HT1080 (cell line): ENCODE results near the gene TOP3B. TPM values are rescaled to one million over a fixed set of nuclear protein-coding genes. Genes with fewer than 3 reads are reported as not detected.

ENCODE experiments used
- DNase-seq: peaks from one replicate; pipeline ENCODE4 v3.0.0-alpha.2; 2015; ENCODE audit warnings: low read depth
- total RNA-seq: library from RNA; depleted of rRNA; stranded (reverse); fragments of >200 nt; shearing (Covaris generic); gene quantifications from 2 replicates; pipeline ENCODE4 v1.2.3, GENCODE V29; 2014

Gene TOP3B
- total RNA-seq, 1 experiment from 2014 or later = 48.9 TPM

DNA sequence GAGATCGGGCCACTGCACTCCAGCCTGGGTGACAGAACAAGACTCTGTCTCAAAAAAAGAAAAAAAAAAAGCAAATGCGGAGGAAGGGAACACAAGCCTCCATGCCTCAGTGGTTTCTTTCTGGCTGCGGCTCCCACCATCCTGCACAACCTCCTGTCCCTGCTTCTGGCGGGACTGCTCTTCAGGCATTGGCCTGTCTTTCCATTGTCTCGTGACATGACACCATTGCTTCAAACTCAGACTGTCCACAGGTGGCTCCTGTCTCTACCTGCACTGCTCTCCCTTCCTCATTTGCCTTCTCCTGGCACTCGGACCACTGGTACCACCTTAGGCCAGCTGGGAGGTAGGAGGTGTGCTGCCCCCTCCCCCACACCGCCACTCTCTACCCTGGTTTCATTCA lies 19.3 kb downstream of the TOP3B start:
- DNase-seq = no peak

DNA sequence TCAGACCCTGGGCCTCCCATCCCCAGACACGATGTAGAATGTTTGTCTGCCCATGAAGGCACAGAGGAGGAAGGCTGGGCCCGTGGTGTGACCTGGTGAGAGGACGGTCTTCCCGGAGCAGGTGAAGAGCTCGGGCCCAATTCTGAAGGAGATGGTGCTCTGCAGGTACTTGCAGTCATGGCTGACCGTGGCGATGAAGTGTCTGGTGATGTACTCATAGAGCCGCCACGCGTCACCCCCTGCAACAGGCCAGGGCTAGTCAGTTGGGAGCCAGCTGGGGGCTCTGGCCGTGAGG lies 20.0 kb downstream of the TOP3B start:
- DNase-seq = no peak

DNA sequence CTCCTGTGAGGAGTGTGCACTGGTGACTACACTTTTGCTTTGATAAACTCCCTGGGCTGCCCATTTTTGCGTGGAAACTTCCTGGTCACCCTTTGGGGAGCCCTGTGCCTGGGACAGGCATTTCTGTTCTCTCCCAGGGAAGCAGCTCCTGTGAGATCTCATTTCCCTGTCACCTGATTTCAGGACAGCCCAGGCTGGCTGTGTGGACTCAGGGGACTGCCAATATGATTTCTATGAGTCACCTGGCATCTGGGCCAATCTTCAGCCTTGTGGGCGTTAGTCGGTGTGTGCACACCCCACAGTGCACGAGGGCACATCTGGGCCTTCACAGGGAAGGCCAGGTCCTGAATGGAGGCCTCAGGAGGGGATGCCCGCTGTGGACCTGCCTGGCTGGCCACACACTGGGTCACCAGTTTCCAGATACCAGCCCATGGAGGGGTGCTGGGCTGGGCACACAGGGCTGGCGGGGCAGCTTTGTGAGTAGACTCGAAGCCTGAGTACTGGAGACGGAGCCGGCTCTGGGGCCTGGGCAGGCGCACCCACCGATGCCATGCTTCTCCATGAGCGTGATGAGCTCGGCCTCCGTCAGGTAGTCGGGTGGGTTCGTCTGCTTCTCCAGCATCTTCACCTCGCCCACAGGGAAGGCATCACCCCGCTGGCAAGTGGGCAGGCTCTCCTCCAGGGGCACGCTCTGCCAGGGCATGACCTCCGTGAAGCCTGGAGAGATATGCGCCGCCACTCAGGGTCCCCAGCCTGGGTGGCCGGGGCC lies 20.5 kb downstream of the TOP3B start:
- peak; percentile 64 for DNase-seq

DNA sequence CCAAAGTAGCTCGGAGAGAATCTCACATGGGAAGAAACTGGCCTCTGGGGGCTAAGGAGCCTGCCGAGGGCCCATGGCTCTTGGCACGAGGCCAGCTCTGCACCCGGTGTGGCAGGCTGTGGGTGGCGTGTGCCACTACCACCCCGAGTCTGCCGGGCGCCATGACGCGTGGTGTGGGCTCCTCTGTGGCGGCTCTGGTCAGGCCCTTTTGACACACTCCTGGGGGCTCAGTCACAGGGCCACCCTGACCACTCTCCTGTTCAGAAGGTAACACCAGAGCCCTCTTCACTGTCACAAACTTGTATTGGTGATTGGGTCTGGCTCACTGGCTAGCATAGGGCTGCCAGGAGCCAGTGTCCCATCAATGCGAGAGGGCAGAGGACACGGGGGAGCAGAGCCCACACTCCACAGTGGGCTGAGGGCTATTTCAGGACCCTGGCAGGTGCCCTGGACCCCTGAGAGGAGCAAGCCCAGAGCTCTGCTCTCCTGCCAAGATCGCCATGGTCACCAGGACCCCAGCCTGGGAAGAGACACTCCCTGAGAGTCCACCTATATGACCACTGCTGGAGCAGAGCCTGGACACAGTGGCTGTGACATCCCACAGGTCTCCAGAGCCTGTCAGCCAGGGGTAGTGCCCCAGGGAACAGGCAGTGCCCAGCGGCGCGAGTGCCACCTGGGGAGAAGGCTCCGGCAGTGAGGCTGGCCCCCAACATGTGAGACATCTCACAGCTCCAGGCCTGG lies 21.3 kb downstream of the TOP3B start:
- DNase-seq = no peak

DNA sequence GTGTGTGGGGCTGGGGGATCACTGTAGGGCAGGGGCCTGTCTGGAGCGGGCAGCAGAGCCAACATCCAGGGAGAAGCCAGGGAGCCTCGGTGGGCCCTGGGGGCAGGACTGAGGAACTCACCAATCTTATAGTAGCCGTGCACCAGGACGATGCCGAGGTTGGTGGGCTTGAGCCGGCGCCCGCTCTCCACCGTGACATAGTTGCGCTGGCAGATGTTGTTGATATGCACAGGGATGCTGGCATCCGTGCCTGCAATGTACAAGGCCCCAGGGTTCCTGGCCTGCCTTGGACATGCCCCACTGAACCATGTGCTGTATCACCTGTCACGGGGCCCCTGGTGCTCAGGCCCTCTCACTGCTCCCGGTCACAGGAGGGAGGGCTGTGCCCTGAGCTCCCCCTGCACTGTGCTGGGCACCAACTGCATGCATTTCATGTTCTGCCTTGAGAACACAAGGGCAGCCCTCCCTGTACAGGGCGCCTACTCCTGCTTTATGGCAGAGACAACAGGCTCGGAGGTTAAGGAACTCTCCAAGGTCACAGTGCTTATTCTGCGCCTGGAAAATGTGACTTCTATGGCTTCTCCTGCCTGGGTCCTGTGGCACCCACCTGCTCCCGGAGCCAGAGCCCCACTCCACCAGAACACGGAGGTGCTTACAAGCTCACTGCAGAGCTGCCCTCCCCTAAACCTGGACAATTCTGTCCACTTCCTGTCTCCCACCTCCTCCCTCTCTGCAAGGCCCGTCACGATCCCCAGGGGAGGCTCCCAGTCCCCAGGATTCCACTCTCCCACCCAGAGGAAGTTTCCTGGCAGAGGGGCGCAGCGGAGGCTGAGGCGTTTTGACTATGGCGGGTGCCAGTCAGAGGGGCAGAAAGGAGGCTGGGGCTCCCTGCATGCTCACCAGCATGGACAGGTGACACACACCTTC lies 22.1 kb downstream of the TOP3B start:
- DNase-seq = no peak

DNA sequence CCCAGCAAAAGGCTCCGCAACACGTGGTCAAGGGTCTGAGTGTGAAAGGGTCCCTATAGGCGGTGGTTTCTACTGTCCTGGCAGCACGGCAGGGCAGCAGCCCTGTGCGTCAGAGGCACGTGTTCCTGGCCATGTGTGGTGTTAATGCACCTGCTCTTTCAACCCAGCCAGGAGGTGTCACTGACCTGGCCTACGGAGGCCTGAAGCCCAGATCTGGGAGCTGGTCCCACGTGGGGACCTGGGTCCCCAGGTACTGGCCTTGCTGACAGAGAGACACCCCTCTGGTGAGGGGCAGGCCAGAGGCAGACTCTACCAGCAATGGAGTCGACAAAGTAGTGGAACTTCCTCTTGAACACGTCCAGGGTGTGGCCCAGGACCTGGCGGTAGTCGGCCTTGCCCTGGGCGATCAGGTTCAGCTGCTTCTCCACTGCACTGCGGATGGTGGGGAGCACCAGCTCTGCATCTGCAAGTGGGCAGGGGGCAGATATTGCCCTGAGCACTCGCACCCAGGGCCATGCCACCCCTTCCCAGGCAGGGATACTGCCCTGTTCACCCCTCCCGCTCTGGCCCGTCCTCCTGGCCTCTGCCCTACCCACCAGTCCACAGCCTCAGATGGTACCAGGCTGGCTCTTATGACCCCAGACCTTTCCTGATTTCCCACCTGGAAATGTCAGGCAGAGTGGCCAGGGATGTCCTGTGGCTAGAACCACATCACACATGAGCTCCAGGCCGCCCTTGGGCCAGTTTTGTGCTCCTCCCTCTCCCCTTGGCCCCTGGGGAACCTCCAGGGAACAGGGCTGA lies 23.1 kb downstream of the TOP3B start:
- no peak for DNase-seq

DNA sequence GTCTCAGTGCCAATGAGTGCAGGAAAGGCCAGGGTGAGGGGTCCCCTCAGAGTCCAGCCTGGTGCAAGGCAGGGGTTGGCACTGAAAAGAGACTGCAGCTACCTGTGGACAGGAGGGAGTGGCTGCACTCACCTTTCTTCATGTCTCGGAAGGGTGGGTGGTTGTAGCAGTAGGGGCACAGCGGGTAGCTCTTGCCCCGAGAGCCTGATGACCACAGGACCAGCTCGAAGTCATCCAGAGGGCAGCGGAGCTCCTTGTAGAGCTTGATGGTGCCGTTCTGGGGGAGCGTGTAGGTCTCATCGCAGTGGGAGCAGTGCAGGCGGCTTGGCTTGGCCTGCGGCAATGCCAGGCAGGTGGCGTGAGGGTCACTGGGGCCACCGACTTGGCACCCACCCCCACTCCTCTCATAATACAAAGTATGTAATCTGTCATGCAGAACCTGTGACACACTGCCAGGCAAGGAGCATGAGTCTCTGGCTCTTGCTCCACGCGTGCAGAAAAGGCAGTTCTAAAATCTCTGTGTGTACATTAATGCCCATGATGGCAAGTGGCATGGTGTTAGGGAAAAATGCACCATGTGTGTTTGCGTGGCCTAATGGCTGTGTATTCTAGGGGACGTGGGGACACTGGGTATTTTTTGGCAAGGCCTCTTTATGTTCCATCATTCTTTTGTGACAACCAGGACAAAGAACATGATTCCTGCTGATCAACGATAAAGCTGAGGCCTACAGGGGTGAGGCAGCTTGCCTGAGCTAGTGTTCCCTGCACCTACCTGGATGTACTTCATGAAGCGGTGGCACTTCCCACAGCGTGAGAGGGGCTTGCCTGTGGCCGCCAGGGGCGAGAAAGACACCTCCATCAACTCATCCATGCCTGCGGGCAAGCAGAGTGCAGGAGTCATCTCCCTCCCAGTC lies 24.0 kb downstream of the TOP3B start:
- no peak for DNase-seq

DNA sequence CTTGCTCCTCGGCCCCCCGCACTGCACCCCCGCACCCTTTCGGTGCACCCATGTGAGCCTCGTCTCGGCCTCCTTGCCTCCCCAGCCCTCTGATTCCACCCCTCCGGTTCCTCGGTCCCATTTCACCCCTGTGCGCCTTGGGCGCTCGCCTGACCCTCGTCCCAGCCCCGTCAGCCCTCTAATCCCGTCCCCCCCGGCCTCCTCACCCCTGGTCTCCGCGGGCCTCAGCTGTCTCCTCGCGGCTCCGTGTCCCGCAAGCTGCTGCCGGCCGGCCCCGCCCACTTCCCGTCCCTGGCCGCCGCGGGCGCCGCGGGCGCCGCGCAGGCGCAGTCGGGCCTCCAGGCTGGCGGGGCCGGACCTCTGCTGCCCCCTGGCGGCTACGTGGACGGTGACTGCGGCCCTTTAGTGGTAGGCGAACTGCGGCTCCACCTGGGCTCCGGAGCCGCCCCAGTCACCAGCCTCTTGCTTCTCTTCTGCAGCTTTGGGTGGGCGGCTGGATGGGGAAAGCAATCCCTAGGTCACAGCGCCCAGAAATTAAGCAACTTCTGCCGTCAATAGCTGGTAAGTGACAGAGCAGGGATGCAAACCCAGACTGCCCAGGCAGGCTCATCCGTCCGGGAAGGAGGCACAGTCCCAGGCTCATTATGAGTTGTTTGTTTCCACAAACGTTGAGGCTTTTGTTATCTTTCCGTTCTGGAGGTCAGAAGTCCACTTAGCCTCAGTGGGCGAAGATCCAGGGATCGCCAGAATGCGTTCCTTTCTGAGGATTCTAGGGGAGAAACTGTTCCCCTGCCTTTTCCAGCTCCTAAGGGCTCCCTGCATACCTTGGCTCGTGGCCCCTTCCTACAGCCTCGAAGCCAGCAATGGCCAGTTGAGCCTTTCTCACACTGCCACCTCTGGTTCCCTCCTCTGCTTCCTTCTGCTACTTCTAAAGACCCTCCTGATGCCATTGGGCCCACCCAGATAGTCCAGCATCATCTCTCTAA lies 29.7 kb downstream of the TOP3B start, which contains the start of gene PPM1F:
PPM1F (minus strand) TSS at position 263 of the 986 bp plus-strand sequence. CDS start 6,800 bp downstream, outside the sequence.
- DNase-seq = peak; percentile 61

DNA sequence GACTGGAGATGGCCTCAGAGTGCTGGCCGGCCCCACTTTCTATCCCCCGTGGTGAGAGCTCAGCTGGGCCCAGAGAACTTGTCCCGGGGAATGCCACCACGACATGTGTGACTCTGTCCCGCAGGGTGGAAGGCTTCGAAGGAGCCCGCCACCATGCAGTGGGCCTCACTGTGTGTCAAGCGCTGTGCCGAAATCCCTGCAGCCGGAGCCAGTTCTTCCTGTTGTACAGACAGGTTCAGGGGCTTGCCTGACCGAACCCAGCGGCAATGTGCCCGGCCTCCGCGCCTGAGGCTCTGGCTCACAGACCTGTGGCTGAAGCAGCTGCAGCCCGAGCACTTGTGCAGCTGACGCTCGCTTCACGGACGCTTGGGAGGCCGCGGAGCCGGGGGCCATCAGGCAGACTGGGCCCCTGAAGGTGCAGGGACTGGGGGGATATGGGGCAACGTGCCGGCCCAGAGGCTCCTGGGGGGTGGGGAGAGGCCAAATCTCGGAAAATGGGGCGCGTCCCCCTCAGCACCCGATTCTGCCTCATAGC lies 30.6 kb downstream of the TOP3B start:
- no peak for DNase-seq

DNA sequence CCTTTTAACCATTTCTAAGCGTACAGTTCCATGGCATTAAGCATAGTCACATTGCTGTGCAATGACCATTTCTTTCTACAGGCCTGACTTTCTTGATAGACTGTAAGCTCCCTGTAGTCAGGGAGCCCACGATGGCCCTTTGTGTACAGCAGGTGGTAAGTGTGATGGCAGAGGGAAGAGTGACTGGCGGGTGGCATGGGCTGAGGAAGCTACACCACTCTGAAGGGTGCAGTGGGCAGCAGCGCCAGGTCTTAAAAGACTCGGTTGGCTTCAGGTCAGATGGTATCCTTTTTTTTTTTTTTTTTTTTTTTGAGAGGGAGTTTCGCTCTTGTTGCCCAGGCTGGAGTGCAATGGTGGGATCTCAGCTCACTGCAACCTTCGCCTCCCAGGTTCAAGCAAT lies 31.5 kb downstream of the TOP3B start:
- DNase-seq = no peak

DNA sequence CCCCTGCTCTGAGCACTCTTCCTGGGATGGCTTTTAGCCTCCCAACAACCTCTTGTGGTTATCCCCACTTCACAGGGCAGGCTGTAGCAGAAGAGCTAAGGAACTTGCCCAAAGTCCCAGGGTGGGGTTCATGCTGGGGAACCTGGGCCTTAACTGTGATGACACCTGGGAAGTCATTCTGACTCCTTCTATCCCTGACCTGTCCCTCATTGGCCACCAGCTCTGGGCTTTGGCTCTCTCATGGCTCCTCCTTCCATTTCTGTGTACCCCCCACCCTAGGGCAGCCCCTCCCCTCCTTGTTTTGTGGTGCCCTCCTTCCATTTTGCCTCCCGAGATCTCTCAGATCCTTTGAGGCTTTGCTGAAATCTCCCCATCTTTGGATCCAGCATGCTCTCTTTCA lies 32.6 kb downstream of the TOP3B start:
- no peak for DNase-seq

DNA sequence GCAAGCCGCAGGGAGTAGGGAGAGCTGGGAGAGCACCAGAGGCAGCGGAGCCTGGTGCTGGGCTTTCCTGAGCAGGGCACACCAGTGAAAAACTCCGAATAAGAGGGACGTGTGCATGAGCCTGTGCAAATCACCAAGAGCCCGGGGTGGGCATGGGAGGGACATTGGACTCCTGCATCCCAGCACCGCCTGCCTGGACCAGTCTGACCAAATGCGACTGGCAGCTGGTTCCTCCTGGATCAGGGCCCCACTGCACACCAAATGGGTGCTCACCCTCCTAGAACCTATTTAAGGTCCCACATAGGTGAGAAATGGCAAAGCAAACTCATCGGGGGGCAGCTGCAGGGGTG lies 33.0 kb downstream of the TOP3B start:
- no peak for DNase-seq

DNA sequence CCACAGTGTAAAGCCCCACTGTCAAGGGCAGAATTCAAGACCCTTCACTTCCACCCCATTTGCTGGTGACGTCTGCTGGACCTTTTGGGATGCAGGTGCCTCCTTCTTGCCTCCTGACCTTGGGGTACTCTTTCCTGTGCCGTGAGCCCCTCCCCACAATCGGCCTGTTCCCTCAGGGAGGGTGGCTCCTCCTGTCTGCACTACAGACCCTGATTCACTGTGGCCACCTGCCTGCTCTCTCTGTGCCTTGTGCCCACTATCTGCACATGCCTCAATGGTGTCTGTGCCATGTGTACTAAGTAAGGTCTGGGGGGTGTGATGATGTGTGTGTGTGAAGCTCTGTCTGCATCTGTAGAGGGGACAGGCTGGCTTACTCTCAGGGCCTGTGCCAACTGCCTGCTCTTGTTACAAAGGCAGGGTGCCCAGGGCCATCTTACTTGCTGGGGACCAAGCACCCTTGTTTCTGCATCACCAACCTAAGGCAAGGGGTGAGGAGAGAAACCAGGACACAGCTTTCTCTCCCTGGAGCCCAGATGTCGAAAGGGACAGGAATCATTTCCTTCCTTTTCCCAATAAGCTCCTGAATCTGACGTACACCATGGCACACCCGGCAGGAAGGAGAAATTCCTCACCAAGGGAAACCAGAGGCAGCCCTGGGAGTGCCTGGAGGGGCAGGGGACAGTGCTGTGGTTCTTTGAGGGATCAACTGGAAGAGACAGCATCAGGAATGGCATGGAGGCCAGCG lies 33.6 kb downstream of the TOP3B start:
- no peak for DNase-seq

DNA sequence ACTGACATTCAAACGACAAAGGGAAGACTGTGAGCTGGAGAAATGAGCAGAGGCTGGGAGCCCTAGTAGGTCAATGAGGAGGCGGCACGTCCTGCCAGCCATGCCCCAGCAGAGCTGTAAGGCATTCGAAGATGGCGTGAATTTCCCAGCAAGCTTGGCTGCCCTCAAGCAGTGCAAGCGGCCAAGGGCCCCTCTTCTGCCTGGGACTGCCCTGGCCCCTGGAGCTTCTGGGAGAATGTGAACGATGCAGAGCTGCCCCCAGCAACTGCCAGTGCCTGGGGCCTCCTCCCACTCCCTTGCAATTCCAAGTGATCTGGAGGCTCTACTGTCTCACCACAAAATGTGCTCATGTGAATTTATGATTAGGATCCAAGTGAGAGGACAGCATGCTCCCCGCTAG lies 34.2 kb downstream of the TOP3B start:
- no peak for DNase-seq

DNA sequence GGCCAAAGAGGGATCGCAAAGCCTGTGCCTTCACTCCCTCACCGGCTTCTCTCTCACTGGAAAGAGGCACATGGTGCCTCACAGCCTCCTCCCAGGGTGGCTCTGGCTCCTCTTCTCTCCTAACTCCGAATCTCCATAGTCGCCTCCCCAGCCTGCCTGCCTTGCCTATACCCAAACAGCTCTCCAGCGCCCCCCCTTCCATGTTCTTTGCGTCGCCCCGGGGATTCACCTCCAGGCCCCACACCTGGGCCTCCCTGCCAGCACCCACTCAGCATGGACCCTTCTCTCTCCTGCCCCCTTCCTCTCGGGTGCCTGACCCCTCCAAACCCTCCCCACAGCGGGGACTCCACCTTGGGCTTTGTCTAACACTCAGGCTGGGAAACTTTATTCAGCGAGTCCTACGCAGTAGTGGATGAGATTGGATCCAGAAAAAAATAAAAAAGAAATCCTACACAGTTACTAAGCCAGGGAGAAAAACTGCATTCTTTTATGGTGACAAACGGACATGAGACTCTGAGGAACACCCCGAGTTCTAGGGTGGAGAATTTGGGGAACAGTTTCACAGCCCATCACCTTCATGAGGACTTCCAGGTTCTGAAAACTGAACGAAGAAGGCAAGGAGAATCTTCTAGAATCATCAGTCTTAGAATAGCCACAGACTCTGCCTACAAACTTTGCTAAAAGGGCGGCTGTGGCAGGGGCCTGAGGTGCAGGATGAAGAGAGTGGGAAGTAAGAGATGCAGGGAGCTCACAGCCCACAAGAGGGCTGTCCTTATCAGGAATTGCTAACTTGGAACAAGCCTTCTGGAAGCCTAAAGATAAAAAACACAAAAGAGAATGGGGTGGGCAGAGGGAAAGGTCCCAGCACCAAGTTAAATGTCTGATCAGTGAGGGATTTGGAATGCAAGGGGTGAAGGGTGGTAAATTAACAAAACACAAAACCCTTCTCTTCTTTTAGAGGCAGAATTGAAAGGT lies 35.3 kb downstream of the TOP3B start:
- DNase-seq = peak; percentile 53

DNA sequence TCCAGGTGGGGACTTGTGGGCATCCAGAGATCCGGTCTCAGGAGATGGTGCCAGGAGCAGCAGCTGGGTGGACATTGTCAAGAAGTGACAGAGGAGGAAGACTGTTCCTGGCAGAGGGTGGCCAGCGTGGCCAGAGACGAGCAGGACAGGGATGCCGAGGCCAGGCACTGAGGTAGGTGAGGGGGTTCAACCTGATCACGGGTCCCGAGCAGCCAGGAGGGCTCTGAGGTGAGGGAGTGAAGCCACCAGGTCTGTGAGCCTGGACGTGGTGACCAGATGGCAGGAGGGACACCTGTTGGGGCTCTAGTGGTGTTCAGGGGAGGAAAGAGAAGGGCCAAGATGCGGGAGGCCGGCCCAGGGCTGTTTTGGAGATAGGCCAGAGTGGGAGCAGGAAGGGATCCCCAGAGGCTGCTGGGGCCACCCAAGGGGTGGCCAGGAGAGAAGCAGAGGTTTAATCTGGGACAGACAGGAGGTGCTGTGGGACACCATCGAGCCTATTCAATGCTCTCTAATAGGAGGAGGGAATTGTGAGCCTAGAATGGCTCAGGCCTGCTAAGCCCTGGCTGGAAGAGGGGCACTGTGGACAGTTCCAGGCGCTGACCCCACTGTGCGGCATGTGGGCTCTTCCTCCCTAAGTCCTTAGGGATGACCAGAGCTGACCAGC lies 36.2 kb downstream of the TOP3B start:
- no peak for DNase-seq
